ENCODE results near the gene ZNF248. TPM values are rescaled to one million over a fixed set of nuclear protein-coding genes. Genes with fewer than 3 reads are reported as not detected.

ZNF248 gene
- polyA plus RNA-seq, 4 donors, result 1.1 to 22.1 (median 3.4) TPM

- WGBS, 3 donors, result 75 to 87% (median 78%) methylated on average over 6 of the region's 6 CpGs
- FAIRE-seq (no peak), DNase-seq (no peak)
- Histone ChIP-seq H3K9me3 (ENCODE audit: control insufficient read depth in 2 of 2, insufficient read depth in 1 of 2, low read depth in 1 of 2, low read length in 1 of 2) (peaks cover 2 to 54% of the 10 kb centered on the region in 2 donors), H3K27me3 (ENCODE audit: control insufficient read depth in 3 of 3, insufficient read depth in 3 of 3, low read length in 3 of 3) (no peaks in the 10 kb centered on the region), H3K4me3 (ENCODE audit: low read depth in 1 of 3, low read length in 3 of 3) (no peak overlapping the region), H3K4me1 (ENCODE audit: control insufficient read depth in 3 of 3, insufficient read depth in 2 of 3, low read depth in 1 of 3, low read length in 2 of 3) (no peaks in the 10 kb centered on the region), H3K36me3 (ENCODE audit: control insufficient read depth in 3 of 3, insufficient read depth in 2 of 3, low read depth in 1 of 3, low read length in 3 of 3) (no peaks in the 10 kb centered on the region), H3K27ac (ENCODE audit: low read depth in 1 of 3, low read length in 2 of 3) (no peak overlapping the region)
Measured at GRCh38 chr10:37816290-37816689, 41.1 kb downstream of the ZNF248 start.

- no peak for FAIRE-seq
Measured at GRCh38 chr10:37813763-37814162, 43.6 kb downstream of the ZNF248 start.

DNA sequence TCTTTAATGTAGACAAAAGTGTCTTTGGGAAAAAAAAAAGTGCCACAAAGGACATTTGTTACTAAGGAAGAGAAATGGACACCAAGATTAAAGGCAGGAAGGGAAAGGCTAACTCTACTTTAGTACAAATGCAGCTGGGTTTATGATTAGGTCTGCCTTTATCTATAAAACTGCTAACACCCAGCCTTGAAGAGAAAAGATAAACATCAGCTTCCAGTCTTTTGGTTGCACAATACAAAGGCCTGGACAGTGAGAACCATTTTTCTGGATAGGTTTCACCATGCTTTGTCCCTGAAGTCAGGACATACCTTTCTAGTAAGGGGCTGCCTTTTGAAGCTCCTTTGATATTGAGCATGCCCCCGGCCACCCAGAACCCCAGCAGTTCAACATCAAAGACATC lies 45.1 kb downstream of the ZNF248 start:
- DNase-seq (no peak), FAIRE-seq (no peak)
- Histone ChIP-seq H3K9me3 (ENCODE audit: control insufficient read depth in 2 of 2, insufficient read depth in 1 of 2, low read depth in 1 of 2, low read length in 1 of 2) (peaks cover 2 to 29% of the 10 kb centered on the region in 2 donors), H3K27ac (ENCODE audit: low read depth in 1 of 3, low read length in 2 of 3) (no peak overlapping the region), H3K4me3 (ENCODE audit: low read depth in 1 of 3, low read length in 3 of 3) (no peak overlapping the region), H3K27me3 (ENCODE audit: control insufficient read depth in 3 of 3, insufficient read depth in 3 of 3, low read length in 3 of 3) (no peaks in the 10 kb centered on the region), H3K36me3 (ENCODE audit: control insufficient read depth in 3 of 3, insufficient read depth in 2 of 3, low read depth in 1 of 3, low read length in 3 of 3) (no peaks in the 10 kb centered on the region), H3K4me1 (ENCODE audit: control insufficient read depth in 3 of 3, insufficient read depth in 2 of 3, low read depth in 1 of 3, low read length in 2 of 3) (no peaks in the 10 kb centered on the region)
- 0 to 68% (median 41%) methylated on average over 1 of the region's 1 CpG for WGBS, 3 donors

More at GRCh38 chr10:37813763-37814162, 43.6 kb downstream of the ZNF248 start:
- DNase-seq, result no peak
- no peak overlapping the region for H3K27ac ChIP-seq (ENCODE audit: low read depth in 1 of 3, low read length in 2 of 3)
- 92 to 93% (median 92%) methylated on average over 3 of the region's 3 CpGs for WGBS, 3 donors
- no peaks in the 10 kb centered on the region for H3K27me3 ChIP-seq (ENCODE audit: control insufficient read depth in 3 of 3, insufficient read depth in 3 of 3, low read length in 3 of 3)
- no peak overlapping the region for H3K4me3 ChIP-seq (ENCODE audit: low read depth in 1 of 3, low read length in 3 of 3)
- peaks cover 2 to 35% of the 10 kb centered on the region in 2 donors for H3K9me3 ChIP-seq (ENCODE audit: control insufficient read depth in 2 of 2, insufficient read depth in 1 of 2, low read depth in 1 of 2, low read length in 1 of 2)
- H3K4me1 ChIP-seq (ENCODE audit: control insufficient read depth in 3 of 3, insufficient read depth in 2 of 3, low read depth in 1 of 3, low read length in 2 of 3), result no peaks in the 10 kb centered on the region
- no peaks in the 10 kb centered on the region for H3K36me3 ChIP-seq (ENCODE audit: control insufficient read depth in 3 of 3, insufficient read depth in 2 of 3, low read depth in 1 of 3, low read length in 3 of 3)

GRCh38 chr10:37803269-37803668 lies 54.1 kb downstream of the ZNF248 start:
- Histone ChIP-seq H3K27me3 (ENCODE audit: control insufficient read depth in 3 of 3, insufficient read depth in 3 of 3, low read length in 3 of 3) (no peaks in the 10 kb centered on the region), H3K9me3 (ENCODE audit: control insufficient read depth in 2 of 2, insufficient read depth in 1 of 2, low read depth in 1 of 2, low read length in 1 of 2) (peaks cover 0 to 18% of the 10 kb centered on the region in 2 donors), H3K36me3 (ENCODE audit: control insufficient read depth in 3 of 3, insufficient read depth in 2 of 3, low read depth in 1 of 3, low read length in 3 of 3) (no peaks in the 10 kb centered on the region), H3K4me1 (ENCODE audit: control insufficient read depth in 3 of 3, insufficient read depth in 2 of 3, low read depth in 1 of 3, low read length in 2 of 3) (no peaks in the 10 kb centered on the region), H3K4me3 (ENCODE audit: low read depth in 1 of 3, low read length in 3 of 3) (no peak overlapping the region), H3K27ac (ENCODE audit: low read depth in 1 of 3, low read length in 2 of 3) (no peak overlapping the region)
- WGBS, 3 donors, result 60 to 77% (median 61%) methylated on average over 3 of the region's 3 CpGs
- FAIRE-seq, result no peak
- no peak for DNase-seq

- no peak overlapping the region for H3K27ac ChIP-seq (ENCODE audit: low read depth in 1 of 3, low read length in 2 of 3)
- no peak overlapping the region for H3K4me3 ChIP-seq (ENCODE audit: low read depth in 1 of 3, low read length in 3 of 3)
- peaks cover 0 to 17% of the 10 kb centered on the region in 2 donors for H3K9me3 ChIP-seq (ENCODE audit: control insufficient read depth in 2 of 2, insufficient read depth in 1 of 2, low read depth in 1 of 2, low read length in 1 of 2)
- DNase-seq (no peak), FAIRE-seq (no peak)
- H3K36me3 ChIP-seq (ENCODE audit: control insufficient read depth in 3 of 3, insufficient read depth in 2 of 3, low read depth in 1 of 3, low read length in 3 of 3), result no peaks in the 10 kb centered on the region
- H3K4me1 ChIP-seq (ENCODE audit: control insufficient read depth in 3 of 3, insufficient read depth in 2 of 3, low read depth in 1 of 3, low read length in 2 of 3), result no peaks in the 10 kb centered on the region
- H3K27me3 ChIP-seq (ENCODE audit: control insufficient read depth in 3 of 3, insufficient read depth in 3 of 3, low read length in 3 of 3), result no peaks in the 10 kb centered on the region
Measured at GRCh38 chr10:37801557-37801956, 55.9 kb downstream of the ZNF248 start.

- peaks cover 1 to 3% of the 10 kb centered on the region in 2 donors for H3K9me3 ChIP-seq (ENCODE audit: control insufficient read depth in 2 of 2, insufficient read depth in 1 of 2, low read depth in 1 of 2, low read length in 1 of 2)
- H3K27me3 ChIP-seq (ENCODE audit: control insufficient read depth in 3 of 3, insufficient read depth in 3 of 3, low read length in 3 of 3), result no peaks in the 10 kb centered on the region
- no peak for DNase-seq
- H3K4me1 ChIP-seq (ENCODE audit: control insufficient read depth in 3 of 3, insufficient read depth in 2 of 3, low read depth in 1 of 3, low read length in 2 of 3), result no peaks in the 10 kb centered on the region
- no peaks in the 10 kb centered on the region for H3K36me3 ChIP-seq (ENCODE audit: control insufficient read depth in 3 of 3, insufficient read depth in 2 of 3, low read depth in 1 of 3, low read length in 3 of 3)
- 75 to 83% (median 82%) methylated on average over 2 of the region's 2 CpGs for WGBS, 3 donors
- no peak overlapping the region for H3K27ac ChIP-seq (ENCODE audit: low read depth in 1 of 3, low read length in 2 of 3)
- H3K4me3 ChIP-seq (ENCODE audit: low read depth in 1 of 3, low read length in 3 of 3), result no peak overlapping the region
- no peak for FAIRE-seq
Measured at GRCh38 chr10:37794305-37794976, 63.0 kb downstream of the ZNF248 start.

DNA sequence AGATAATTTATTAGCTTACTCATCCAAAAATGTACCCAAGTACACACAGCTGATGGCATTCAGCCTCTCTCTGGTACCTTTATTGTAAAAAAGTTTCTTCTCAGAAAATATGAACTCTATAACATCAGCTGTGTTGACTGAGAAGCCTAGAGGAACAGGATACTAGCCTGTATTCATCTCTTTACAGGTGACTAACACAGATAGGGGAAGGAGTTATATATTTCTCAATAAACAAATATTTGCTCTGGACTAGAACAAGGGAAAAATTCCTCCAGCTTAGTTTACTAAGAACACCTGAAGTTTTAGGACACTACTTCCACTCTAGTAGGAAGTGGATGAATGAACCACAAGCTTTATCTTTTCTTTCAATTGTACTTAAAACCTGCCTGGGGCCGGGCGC lies 67.8 kb downstream of the ZNF248 start:
- DNase-seq (no peak), FAIRE-seq (no peak)
- Histone ChIP-seq H3K4me1 (ENCODE audit: control insufficient read depth in 3 of 3, insufficient read depth in 2 of 3, low read depth in 1 of 3, low read length in 2 of 3) (no peaks in the 10 kb centered on the region), H3K4me3 (ENCODE audit: low read depth in 1 of 3, low read length in 3 of 3) (no peak overlapping the region), H3K27ac (ENCODE audit: low read depth in 1 of 3, low read length in 2 of 3) (no peak overlapping the region), H3K36me3 (ENCODE audit: control insufficient read depth in 3 of 3, insufficient read depth in 2 of 3, low read depth in 1 of 3, low read length in 3 of 3) (no peaks in the 10 kb centered on the region), H3K27me3 (ENCODE audit: control insufficient read depth in 3 of 3, insufficient read depth in 3 of 3, low read length in 3 of 3) (no peaks in the 10 kb centered on the region), H3K9me3 (ENCODE audit: control insufficient read depth in 2 of 2, insufficient read depth in 1 of 2, low read depth in 1 of 2, low read length in 1 of 2) (peaks cover under 1 to 23% of the 10 kb centered on the region in 2 donors)
- 51 to 86% (median 58%) methylated on average over 2 of the region's 2 CpGs for WGBS, 3 donors

GRCh38 chr10:37784678-37785077 lies 72.7 kb downstream of the ZNF248 start:
- H3K27ac ChIP-seq (ENCODE audit: low read depth in 1 of 3, low read length in 2 of 3), result no peak overlapping the region
- FAIRE-seq (no peak), DNase-seq (no peak)
- H3K4me3 ChIP-seq (ENCODE audit: low read depth in 1 of 3, low read length in 3 of 3), result no peak overlapping the region
- peaks cover 4 to 46% of the 10 kb centered on the region in 2 donors for H3K9me3 ChIP-seq (ENCODE audit: control insufficient read depth in 2 of 2, insufficient read depth in 1 of 2, low read depth in 1 of 2, low read length in 1 of 2)
- WGBS, 3 donors, result 77 to 86% (median 84%) methylated on average over 4 of the region's 4 CpGs
- H3K27me3 ChIP-seq (ENCODE audit: control insufficient read depth in 3 of 3, insufficient read depth in 3 of 3, low read length in 3 of 3), result no peaks in the 10 kb centered on the region
- H3K36me3 ChIP-seq (ENCODE audit: control insufficient read depth in 3 of 3, insufficient read depth in 2 of 3, low read depth in 1 of 3, low read length in 3 of 3), result no peaks in the 10 kb centered on the region
- H3K4me1 ChIP-seq (ENCODE audit: control insufficient read depth in 3 of 3, insufficient read depth in 2 of 3, low read depth in 1 of 3, low read length in 2 of 3), result no peaks in the 10 kb centered on the region

GRCh38 chr10:37780536-37780935 lies 76.9 kb downstream of the ZNF248 start:
- no peaks in the 10 kb centered on the region for H3K36me3 ChIP-seq (ENCODE audit: control insufficient read depth in 3 of 3, insufficient read depth in 2 of 3, low read depth in 1 of 3, low read length in 3 of 3)
- H3K27ac ChIP-seq (ENCODE audit: low read depth in 1 of 3, low read length in 2 of 3), result no peak overlapping the region
- WGBS, 3 donors, result 72 to 80% (median 80%) methylated on average over 31 to 32 of the region's 32 CpGs
- H3K4me3 ChIP-seq (ENCODE audit: low read depth in 1 of 3, low read length in 3 of 3), result no peak overlapping the region
- FAIRE-seq (no peak), DNase-seq (no peak)
- no peaks in the 10 kb centered on the region for H3K4me1 ChIP-seq (ENCODE audit: control insufficient read depth in 3 of 3, insufficient read depth in 2 of 3, low read depth in 1 of 3, low read length in 2 of 3)
- peaks cover 4 to 48% of the 10 kb centered on the region in 2 donors for H3K9me3 ChIP-seq (ENCODE audit: control insufficient read depth in 2 of 2, insufficient read depth in 1 of 2, low read depth in 1 of 2, low read length in 1 of 2)
- no peaks in the 10 kb centered on the region for H3K27me3 ChIP-seq (ENCODE audit: control insufficient read depth in 3 of 3, insufficient read depth in 3 of 3, low read length in 3 of 3)
